Omental fat pad (tissue), 4 donors: Measurements from ENCODE around the gene LRRC75A. TPM values are rescaled to one million over a fixed set of nuclear protein-coding genes. Genes with fewer than 3 reads are reported as not detected.

ENCODE experiments used
- ATAC-seq: fragments of 150-250 bp; one replicate; pipeline ENCODE4 v1.9.1; 2016; ENCODE audit warnings: mild to moderate bottlenecking, moderate library complexity; ENCODE audit not compliant: low FRiP score
- DNase-seq: peaks from one replicate; pipeline ENCODE4 v3.0.0-alpha.2; 2019; ENCODE audit warnings: low spot score
- total RNA-seq, 4 donors: library from RNA; depleted of rRNA; stranded (reverse); fragments of >200 nt; gene quantifications; one replicate each; pipeline ENCODE4 v1.1.0, GENCODE V29; 2016
- TF ChIP-seq, protein P1 (sequence below), 3 donors: fragments of 450-650 bp; IDR thresholded peaks; one replicate each; pipeline ENCODE4 v1.5.1; 2016 to 2017; ENCODE audit warnings: antibody characterized with exemption in 3 of 3, mild to moderate bottlenecking in 3 of 3, moderate library complexity in 2 of 3

The LRRC75A gene
- total RNA-seq, 4 donors from 2014 or later = 0.74 to 3.5 (median 2.1) TPM

DNA sequence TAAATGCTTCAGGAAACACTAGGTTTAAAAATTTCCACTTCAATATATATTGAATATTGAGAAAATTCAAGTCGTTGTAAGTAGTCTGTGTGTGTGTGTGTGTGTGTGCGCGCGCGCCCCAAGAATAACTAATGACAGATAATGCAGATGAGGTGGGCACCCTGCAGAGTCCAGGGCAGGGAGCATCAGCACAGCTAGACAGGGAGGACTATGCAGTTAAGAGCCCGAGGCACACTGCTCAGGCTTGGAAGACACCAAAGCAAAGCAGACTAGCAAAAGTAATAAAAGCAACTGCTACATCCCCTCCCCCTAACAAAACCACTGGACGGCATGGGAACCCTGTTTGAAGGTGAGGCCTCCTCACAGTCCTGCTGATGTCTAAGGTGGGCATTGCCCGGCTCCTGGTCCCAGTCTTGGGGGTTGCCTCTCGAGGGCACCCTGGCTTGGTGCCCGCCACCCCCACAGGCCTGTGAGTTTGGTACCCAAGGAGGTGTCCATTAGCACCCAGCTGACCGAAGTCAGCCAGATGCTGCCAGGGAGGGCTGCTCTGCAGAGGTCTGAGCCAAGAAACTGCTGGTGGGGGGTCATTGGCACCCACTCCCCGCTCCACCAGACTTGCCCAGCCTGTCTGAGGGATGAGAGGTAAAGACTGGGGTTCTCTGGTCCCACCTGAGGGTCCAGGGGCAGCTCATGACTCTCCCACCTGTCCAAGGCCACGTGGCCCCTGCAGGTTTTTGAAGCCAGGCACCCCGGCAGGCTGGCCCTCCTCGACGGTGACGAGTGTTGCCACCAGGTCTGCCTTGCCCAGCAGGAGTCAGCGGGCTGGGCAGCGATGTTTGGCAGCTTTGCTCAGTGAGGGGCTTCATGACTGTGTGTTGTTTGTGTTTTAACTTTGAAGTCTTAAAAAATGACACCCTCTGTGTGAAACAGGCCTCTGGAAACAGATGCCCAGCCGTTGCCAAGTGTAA lies 18.7 kb downstream of the LRRC75A start:
- no peak for DNase-seq
- TF ChIP-seq, protein P1, sequence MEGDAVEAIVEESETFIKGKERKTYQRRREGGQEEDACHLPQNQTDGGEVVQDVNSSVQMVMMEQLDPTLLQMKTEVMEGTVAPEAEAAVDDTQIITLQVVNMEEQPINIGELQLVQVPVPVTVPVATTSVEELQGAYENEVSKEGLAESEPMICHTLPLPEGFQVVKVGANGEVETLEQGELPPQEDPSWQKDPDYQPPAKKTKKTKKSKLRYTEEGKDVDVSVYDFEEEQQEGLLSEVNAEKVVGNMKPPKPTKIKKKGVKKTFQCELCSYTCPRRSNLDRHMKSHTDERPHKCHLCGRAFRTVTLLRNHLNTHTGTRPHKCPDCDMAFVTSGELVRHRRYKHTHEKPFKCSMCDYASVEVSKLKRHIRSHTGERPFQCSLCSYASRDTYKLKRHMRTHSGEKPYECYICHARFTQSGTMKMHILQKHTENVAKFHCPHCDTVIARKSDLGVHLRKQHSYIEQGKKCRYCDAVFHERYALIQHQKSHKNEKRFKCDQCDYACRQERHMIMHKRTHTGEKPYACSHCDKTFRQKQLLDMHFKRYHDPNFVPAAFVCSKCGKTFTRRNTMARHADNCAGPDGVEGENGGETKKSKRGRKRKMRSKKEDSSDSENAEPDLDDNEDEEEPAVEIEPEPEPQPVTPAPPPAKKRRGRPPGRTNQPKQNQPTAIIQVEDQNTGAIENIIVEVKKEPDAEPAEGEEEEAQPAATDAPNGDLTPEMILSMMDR (IDR thresholded peaks at IDR 0.05) = no peak
- no peak for ATAC-seq

DNA sequence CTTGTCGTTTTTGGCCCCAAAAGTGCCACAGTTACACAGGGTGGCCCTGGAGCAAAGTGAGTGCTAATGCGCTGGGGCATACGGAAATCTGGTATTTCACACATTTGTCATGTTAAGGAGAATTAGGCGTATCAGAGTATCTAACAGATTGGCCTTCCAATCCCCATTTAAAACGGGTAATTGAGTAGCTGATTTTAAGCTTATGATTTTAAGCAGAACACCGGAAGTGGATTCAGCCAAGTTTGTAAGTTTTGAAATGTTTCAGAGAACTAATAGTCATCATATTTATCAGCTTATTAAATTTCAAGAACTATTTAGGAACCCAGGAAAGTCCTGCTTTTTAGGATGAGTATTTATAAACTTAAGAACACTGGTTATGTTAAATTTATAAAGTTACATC lies 19.5 kb downstream of the LRRC75A start:
- DNase-seq = no peak
- ATAC-seq = no peak
- TF ChIP-seq, protein P1 (IDR thresholded peaks at IDR 0.05) = no peak

DNA sequence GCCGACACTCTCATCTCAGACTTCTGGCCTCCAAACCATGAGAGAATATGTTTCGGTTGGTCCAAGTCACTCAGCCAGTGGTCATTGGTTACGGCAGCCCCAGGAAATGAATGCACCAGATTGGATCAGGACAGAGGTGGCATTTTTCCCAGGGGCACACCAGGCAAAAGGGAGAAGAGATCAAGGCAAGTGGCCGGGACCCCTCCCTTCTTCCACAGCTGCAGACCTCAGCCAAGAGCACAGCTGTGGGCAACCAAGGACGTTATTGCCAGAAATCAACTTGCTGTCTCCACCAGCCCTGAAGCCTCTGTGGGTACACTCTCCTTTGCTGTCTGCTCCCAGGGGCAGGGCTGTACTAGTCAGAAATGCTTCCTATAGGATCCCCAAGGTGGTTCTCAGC lies 20.7 kb downstream of the LRRC75A start:
- ATAC-seq (no peak), DNase-seq (no peak)
- TF ChIP-seq, protein P1 (IDR thresholded peaks at IDR 0.05) = no peak

DNA sequence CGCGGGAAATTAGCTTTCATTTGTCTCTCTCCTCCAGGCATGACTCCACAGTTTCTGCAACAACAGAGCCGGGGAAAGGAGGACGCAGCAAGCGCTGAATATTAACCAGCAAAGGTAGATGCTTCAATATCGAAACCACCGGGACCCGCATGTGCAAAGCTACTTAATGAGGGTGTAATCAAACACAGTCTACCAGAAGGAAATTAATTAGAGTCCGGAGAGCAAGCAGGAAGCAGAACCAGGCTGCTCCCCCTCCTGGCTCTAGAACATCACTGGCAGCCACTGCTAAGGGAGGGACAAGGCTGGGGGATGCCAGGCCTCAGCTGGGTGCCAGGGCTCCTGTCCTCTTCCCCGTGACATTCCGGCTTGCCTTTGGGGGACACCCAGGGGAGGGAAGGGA lies 21.7 kb downstream of the LRRC75A start:
- DNase-seq (no peak), ATAC-seq (no peak)
- TF ChIP-seq, protein P1 (IDR thresholded peaks at IDR 0.05) = no peak

DNA sequence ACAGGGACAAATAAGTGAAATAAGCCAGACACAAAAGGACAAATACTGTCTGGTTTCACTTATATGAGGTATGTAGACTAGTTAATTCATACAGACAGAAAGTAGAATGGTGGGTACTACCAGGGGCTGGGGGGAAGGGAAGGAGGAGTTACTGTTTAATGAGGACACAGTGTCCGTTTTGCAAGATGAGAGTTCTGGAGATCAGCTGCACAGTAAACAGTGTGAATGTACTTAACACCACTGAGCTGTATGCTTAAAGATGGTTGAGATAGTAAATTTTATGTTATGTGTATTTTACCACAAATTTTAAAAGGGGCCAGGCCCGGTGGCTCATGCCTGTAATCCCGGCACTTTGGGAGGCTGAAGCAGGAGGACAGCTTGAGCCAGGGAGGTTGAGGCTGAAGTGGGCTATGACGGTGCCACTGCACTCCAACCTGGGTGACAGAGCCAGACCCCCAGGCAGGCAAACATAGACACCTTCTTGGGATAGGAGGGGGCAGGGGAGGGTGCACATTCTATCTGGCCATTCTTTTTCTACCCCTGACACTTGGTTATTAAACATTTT lies 23.5 kb downstream of the LRRC75A start:
- ATAC-seq (no peak), DNase-seq (no peak)
- TF ChIP-seq, protein P1 (IDR thresholded peaks at IDR 0.05) = no peak

DNA sequence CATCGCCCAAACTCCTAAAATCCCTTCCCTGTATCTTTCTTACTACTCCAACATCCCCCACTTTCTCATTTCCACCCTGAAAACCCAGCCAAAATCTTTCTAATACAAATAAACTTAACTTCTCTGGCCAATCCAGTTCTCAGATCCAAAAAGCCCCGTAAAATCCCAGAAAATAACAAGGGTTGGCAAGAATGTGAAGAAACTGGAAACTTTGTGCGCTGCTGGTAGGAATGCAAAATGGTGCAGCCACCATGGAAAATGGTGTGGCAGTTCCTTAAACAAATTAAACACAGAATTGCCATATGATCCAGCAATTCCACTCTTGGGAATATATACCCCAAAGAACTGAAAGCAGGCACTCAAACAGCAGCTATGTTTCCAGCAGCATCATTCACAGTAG lies 24.1 kb downstream of the LRRC75A start:
- DNase-seq = no peak
- ATAC-seq = no peak
- TF ChIP-seq, protein P1 (IDR thresholded peaks at IDR 0.05) = no peak
